Activated naive CD8-positive, alpha-beta T cell treated with anti-CD3 and anti-CD28 coated beads for 36 hours (primary cell): ENCODE data around the gene PNPLA8. TPM values are rescaled to one million over a fixed set of nuclear protein-coding genes. Genes with fewer than 3 reads are reported as not detected.
A peak's percentile ranks its signal among the peaks of the same experiment; 100 is the strongest.

Experiments used
- DNase-seq: peaks from one replicate; pipeline ENCODE4 v3.0.0; 2021
- H3K27ac Mint-ChIP-seq: one replicate; pipeline ENCODE4 v1.8.0; 2022; ENCODE audit warnings: mild to moderate bottlenecking, moderate library complexity, mixed read lengths
- H3K27me3 Mint-ChIP-seq: one replicate; pipeline ENCODE4 v1.8.0; 2022; ENCODE audit warnings: mild to moderate bottlenecking, mixed read lengths
- H3K36me3 Mint-ChIP-seq: one replicate; pipeline ENCODE4 v1.8.0; 2021; ENCODE audit warnings: mild to moderate bottlenecking, mixed read lengths
- H3K4me1 Mint-ChIP-seq: one replicate; pipeline ENCODE4 v1.8.0; 2021; ENCODE audit warnings: mixed read lengths
- H3K4me3 Mint-ChIP-seq: one replicate; pipeline ENCODE4 v1.8.0; 2022; ENCODE audit warnings: mild to moderate bottlenecking, moderate library complexity, mixed read lengths
- H3K9me3 Mint-ChIP-seq: one replicate; pipeline ENCODE4 v1.8.0; 2022; ENCODE audit warnings: mixed read lengths
- total RNA-seq, 2 experiments: library from RNA; stranded (reverse); gene quantifications; one replicate each; pipeline ENCODE4 v1.2.3, GENCODE V29; 2021

Gene PNPLA8
- total RNA-seq, 2 experiments from 2014 or later = 14.8 to 15.2 TPM

DNA sequence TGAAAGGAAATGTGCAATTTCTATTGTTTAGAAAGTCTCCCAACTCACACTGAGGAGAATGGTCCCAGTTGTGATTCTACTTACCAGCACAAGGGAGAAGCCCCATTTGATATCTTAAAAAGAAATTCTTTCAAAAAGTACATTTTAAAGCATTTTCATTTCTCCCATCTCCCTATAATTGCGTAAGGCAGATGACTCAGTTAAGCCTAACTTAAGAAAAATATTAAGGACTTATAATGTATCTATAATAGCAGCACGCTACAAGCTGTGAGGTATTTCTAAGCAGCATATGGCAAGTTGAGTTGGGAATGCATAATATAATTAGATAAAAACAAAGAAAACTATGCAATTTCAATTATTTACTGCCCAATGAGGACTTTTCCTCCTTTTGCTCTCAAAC lies 61.2 kb downstream of the PNPLA8 start:
- Mint-ChIP-seq H3K9me3 (no peaks in the 10 kb centered on the region), H3K36me3 (no peaks in the 10 kb centered on the region), H3K27me3 (no peaks in the 10 kb centered on the region), H3K27ac (no peak overlapping the region), H3K4me3 (no peak overlapping the region), H3K4me1 (peaks cover 65% of the 10 kb centered on the region)
- DNase-seq = no peak

DNA sequence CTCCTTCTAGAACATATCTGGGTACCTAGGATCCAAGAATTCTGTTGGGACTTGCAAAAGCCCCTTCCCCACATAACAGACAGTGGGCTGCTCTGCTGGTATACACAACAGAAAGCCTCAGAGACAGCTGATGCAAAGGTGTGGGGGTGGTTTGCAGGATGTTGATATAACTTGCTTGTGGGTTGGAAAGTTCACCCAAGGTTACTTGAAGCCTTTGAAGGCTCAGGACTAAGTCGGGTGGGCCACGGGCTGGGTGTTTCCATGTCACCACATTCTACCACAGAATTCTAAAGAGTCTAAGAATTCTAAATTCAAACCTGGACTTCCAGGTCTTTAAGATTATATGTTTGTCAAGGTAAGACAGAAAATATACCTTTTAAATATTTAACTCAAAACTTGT lies 62.3 kb downstream of the PNPLA8 start:
- Mint-ChIP-seq H3K27me3 (no peaks in the 10 kb centered on the region), H3K27ac (peak overlapping the region; percentile 72), H3K4me3 (no peak overlapping the region), H3K4me1 (peaks cover 62% of the 10 kb centered on the region), H3K36me3 (no peaks in the 10 kb centered on the region), H3K9me3 (no peaks in the 10 kb centered on the region)
- DNase-seq = peak; percentile 35

DNA sequence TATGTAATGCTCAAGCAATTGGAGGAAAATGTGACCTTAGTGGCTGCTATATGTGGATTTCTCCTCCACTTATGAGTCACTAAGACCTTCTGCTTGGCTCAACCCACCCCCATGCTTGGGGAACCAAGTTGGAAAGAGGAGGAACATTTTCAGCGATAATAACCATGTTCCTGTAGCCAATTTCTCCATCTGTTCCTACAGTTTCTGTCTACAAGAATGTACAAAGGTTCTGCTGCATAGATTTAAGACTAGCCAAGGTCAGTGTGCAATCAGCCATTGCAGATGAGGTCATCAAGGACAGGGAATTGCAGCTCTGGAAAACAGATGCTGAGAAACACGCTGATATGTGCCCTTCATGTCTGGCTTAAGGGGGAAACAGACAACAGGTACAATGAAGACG lies 64.1 kb downstream of the PNPLA8 start:
- Mint-ChIP-seq H3K36me3 (no peaks in the 10 kb centered on the region), H3K4me3 (no peak overlapping the region), H3K27me3 (peaks cover 12% of the 10 kb centered on the region), H3K4me1 (peaks cover 63% of the 10 kb centered on the region), H3K27ac (no peak overlapping the region), H3K9me3 (no peaks in the 10 kb centered on the region)
- DNase-seq = no peak

DNA sequence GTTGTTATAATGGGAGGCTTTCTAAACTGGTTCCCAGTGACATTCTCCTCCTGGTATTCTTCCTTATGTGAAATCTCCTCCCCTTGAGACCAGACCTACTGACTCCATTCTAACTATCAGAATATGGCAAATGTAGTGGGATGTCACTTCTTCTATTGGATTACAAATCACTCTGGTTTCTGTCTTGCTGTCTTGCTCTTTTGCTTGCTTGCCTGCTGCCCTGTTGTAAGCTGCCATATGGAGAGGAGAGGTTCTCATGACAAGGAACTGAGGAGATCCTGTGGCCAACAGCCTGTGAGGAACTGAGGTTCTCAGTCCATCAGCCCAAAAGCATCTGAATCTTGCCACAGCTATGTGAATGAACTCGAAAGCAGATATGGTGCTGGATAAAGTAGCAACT lies 65.0 kb downstream of the PNPLA8 start:
- peaks cover 14% of the 10 kb centered on the region for H3K27me3 Mint-ChIP-seq
- H3K27ac Mint-ChIP-seq = no peak overlapping the region
- no peak overlapping the region for H3K4me3 Mint-ChIP-seq
- no peaks in the 10 kb centered on the region for H3K36me3 Mint-ChIP-seq
- no peak for DNase-seq
- no peaks in the 10 kb centered on the region for H3K9me3 Mint-ChIP-seq
- H3K4me1 Mint-ChIP-seq = peaks cover 63% of the 10 kb centered on the region

DNA sequence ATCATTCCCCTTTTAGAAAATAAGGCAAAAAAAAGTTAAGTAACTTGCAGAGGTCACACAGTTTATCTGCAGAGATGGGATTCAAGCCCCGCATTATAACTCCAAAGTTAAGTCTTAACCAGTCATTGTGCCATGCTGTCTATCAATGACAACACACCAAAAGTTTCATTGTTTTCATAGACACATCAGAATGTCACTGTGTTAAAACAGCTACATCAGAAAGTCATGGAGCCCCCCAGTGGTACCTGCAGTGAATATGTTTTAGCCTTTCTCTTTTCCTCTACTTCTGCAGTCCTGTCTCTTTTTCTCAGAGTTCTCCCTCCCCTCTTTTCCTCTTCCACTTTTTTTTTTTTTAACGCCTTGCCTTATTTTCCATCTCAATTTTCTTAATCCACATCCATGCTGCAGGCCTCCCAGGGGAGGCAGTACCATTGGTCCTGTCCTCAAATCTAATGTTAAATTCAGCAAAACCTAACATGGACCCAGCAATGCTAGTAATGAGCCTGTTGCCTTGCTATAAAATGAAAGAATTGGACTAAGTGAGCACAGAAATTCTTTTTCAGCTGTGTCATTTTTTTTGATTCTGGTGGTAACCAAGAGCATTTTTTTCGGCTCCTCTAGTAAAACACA lies 65.9 kb downstream of the PNPLA8 start:
- DNase-seq = peak; percentile 23
- Mint-ChIP-seq H3K27me3 (peaks cover 14% of the 10 kb centered on the region), H3K27ac (no peak overlapping the region), H3K4me3 (no peak overlapping the region), H3K9me3 (no peaks in the 10 kb centered on the region), H3K4me1 (peaks cover 56% of the 10 kb centered on the region), H3K36me3 (no peaks in the 10 kb centered on the region)

DNA sequence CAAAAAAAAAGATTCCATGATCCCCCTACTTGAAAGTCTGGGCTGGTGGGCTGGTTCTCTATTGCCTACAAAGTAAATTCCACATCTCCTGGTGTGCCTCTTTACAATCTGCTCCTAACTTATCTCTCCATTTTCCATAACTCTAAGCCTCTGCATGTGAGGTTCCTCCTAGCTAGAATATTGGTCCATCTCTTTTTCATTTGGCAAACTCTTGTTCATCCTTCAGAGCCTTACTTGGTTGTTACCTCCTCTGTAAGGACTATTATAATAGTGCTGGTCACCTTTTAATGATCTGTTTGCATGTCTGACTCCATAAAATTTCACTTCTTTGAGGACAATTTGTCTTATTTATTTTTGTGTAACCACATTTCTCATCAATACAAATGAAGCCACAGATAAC lies 68.1 kb downstream of the PNPLA8 start:
- H3K4me1 Mint-ChIP-seq = peaks cover 44% of the 10 kb centered on the region
- no peaks in the 10 kb centered on the region for H3K36me3 Mint-ChIP-seq
- no peak overlapping the region for H3K4me3 Mint-ChIP-seq
- H3K27me3 Mint-ChIP-seq = peaks cover 14% of the 10 kb centered on the region
- no peak for DNase-seq
- H3K27ac Mint-ChIP-seq = no peak overlapping the region
- no peaks in the 10 kb centered on the region for H3K9me3 Mint-ChIP-seq

DNA sequence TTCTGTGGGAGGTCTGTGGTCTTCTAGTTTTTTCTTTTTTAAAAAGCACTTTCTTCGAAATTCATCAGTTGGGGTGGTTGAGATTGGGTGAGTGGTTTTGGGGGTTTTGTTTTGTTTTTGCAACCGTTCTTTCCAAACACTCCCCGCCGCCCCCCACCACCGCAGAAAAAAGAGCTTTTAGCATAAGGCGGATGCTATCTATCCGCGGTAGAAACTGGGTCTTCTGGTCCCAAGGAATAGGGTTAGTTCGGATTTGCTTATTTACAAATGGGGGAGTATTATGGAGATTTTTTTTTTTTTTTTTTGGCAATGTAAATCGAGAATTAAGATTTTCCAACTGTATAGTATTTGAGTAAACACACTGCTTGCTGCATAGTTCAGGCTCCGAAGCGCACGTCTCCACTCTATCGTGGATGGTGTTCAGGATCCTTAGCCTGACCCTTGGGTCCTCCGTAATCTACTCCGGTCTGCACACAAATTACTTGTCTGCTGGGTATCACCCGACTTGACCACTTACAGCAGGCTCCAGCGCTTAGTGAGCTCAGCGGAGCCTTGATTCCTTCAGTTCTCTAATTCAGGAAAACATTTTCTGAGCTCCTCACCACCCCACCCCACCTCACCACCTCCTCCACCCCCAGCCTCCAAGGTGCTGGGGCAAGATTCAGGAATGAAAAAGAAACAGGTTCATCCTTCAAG lies 68.9 kb downstream of the PNPLA8 start:
- peak overlapping the region; percentile 75 for H3K4me3 Mint-ChIP-seq
- H3K4me1 Mint-ChIP-seq = peaks cover 46% of the 10 kb centered on the region
- H3K27ac Mint-ChIP-seq = peak overlapping the region; percentile 62
- no peak for DNase-seq
- no peaks in the 10 kb centered on the region for H3K9me3 Mint-ChIP-seq
- no peaks in the 10 kb centered on the region for H3K36me3 Mint-ChIP-seq
- H3K27me3 Mint-ChIP-seq = peaks cover 14% of the 10 kb centered on the region

DNA sequence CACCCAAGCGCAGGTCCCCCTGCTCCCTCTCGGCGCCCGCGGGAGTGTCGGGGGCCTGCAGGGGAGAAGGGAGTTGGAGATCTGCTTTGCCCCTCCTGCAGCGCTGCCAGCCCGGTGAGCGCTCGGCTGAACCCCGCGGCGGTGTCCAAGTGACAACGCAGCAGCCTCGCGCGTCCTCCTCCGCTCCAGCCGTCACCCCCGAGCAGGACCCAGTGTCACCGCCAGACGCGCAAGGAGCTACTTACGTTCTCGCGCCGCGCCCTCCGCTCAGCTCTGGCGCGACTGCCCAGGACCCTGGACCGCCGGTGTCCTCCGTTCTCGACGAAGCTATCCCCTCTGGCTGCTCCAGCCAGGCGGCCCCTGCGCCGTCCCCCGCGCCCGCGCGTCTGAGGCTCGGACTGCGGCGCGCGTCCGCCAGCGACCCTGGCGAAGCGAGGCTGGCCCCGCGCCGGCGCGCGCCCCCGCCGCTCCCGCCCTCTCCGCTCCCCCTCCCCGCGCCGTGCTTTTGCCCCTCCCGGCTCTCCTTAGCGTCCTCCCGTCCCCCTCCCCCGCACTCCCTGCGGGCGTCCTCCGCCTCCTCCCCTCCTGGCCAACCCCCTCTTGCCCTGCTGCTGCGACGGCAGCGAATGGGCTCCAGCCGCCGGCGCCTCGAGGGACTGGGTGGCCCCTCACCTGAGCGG lies 69.8 kb downstream of the PNPLA8 start, which contains the start of gene NRCAM:
TSS of gene NRCAM (minus strand) at position 439 of the 680 bp plus-strand sequence. CDS start 216,372 bp downstream, outside the sequence.
- Mint-ChIP-seq H3K4me1 (peaks cover 46% of the 10 kb centered on the region), H3K27ac (peak within 1 kb of the TSS; percentile 62), H3K4me3 (peak within 1 kb of the TSS; percentile 89), H3K27me3 (peaks cover 14% of the 10 kb centered on the region), H3K9me3 (no peaks in the 10 kb centered on the region), H3K36me3 (no peaks in the 10 kb centered on the region)
- peak; percentile 76 for DNase-seq

DNA sequence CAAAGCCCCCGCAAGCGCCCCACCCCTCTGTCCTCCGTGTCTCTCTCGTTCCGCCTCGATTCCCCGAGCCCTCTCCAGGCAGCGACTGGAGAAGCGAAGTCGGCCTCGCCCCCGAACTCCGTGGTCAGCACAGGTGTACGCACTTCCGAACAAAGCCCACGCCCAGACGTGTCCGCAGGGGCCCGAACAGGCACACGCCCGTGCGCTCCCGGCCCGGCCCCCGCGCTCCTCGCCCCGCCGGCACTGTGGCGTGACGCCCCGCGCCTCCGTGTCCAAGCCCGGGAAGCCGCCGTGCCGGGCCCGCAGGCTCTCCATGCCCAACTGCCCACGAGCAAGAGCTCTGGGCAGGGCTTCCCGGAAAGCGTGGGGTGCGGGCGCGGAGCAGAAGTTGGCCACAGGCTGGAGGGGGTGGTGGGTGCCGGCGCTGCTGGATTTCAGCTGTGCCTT lies 70.4 kb downstream of the PNPLA8 start:
- Mint-ChIP-seq H3K27me3 (peaks cover 14% of the 10 kb centered on the region), H3K27ac (no peak overlapping the region), H3K4me3 (peak overlapping the region; percentile 89), H3K36me3 (no peaks in the 10 kb centered on the region), H3K9me3 (no peaks in the 10 kb centered on the region), H3K4me1 (peaks cover 46% of the 10 kb centered on the region)
- peak; percentile 44 for DNase-seq

DNA sequence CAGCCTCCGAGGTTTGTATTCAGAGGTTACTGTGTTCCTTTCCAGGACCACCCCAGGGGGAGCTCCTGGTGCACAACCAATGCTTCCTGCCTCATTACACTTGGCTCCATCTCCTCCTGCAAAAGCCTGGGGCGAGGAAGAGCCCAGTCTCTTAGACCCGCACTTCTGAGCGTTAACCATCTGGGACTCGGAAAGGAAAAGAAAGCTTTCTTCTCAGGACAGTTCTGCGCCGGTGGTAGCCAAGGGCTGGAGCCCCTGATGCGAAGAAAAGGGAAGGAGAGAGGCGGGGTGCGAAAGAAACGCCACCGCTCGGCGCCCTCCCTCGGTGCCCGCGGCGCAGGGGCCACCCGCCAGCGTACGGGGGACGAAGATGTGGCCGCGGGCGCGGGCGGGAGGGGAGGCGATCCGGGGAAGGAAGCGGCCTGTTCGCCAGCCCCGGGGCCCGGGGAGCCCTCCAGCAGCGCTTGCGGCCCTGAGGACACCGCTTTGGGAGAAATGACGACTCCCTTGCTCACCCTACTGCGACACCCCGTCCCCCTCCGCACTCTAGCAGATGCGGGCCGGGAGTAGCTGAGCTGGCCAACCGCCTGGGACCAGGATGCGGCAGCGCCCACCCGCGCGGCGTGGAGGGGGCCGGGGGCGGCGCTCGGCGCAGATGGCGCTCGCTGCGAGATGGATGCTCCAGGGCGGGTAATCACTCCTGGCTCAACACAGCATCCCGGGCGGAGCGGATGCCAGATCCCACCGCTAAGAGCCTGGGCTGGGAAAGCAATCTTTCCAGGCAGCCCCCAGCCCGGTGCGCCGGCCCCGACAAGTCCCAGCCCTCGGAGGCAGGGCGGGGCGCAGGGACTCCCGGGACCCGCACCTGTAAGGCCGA lies 71.0 kb downstream of the PNPLA8 start:
- Mint-ChIP-seq H3K36me3 (no peaks in the 10 kb centered on the region), H3K27ac (peak overlapping the region; percentile 43), H3K4me3 (peak overlapping the region; percentile 89), H3K27me3 (peaks cover 14% of the 10 kb centered on the region), H3K4me1 (peaks cover 43% of the 10 kb centered on the region), H3K9me3 (no peaks in the 10 kb centered on the region)
- peak; percentile 48 for DNase-seq

DNA sequence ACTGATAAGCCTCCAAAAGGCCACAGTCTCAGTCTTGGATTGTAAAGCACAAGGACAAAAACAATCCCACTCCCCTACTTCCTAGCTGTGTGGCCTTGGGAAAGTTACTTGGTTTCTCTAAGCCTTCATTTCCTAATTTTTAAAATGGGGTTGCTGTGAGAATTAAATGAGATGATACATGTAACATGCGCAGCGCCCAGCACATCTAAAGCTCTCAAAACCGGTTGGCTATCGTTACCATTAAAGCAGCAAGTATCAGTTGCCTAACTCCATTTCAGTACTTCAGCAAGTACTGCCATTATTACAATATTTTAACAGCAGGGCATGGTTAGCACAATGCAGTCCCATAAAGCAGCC lies 71.6 kb downstream of the PNPLA8 start:
- DNase-seq = no peak
- H3K4me3 Mint-ChIP-seq = peak overlapping the region; percentile 89
- no peak overlapping the region for H3K27ac Mint-ChIP-seq

DNA sequence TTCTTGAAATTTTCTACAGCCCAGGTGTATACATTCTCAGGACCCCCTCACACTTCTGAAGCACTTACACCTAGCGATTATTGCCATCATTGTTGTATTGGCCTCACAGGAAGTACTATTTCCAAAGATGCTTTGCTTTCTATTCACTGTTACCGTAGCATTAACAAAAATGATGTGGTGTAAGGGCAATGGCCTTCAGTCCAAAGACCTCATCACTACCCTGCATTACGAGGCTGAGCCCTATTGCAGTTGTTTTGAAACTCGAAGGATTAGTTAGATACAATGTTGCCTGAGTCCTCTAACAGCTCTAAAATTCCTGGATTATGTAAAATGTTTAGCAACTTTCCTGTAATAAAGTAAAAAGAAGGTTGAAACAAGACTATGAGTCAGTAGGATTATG lies 72.6 kb downstream of the PNPLA8 start:
- Mint-ChIP-seq H3K4me3 (no peak overlapping the region), H3K9me3 (no peaks in the 10 kb centered on the region), H3K36me3 (no peaks in the 10 kb centered on the region), H3K27ac (no peak overlapping the region), H3K4me1 (peaks cover 50% of the 10 kb centered on the region), H3K27me3 (peaks cover 14% of the 10 kb centered on the region)
- DNase-seq = no peak

More for the DNA sequence above, 71.6 kb downstream of the PNPLA8 start:
- H3K4me1 Mint-ChIP-seq = peaks cover 41% of the 10 kb centered on the region
- peaks cover 14% of the 10 kb centered on the region for H3K27me3 Mint-ChIP-seq
- no peaks in the 10 kb centered on the region for H3K36me3 Mint-ChIP-seq
- no peaks in the 10 kb centered on the region for H3K9me3 Mint-ChIP-seq

DNA sequence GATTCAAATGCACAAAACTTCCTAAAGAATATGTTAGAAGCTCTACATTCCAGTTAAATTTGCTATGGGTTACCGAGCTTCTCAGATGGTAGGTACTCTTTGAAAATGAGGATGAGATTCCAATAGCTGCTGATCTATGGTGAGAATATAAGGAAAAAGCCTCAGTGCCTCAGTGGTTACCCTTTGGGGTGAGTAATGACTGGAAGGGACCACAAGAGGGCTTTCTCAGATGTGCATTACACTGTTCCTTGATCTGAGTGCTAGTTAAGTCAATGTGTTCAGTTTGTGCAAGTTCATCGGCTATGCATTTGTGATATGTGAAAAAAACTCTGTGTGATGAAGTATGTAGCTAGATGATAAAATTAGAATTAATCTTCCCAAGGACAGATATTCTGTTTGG lies 73.2 kb downstream of the PNPLA8 start:
- Mint-ChIP-seq H3K36me3 (no peaks in the 10 kb centered on the region), H3K27ac (no peak overlapping the region), H3K27me3 (peaks cover 11% of the 10 kb centered on the region), H3K4me3 (no peak overlapping the region), H3K4me1 (peaks cover 52% of the 10 kb centered on the region), H3K9me3 (no peaks in the 10 kb centered on the region)
- DNase-seq = no peak

DNA sequence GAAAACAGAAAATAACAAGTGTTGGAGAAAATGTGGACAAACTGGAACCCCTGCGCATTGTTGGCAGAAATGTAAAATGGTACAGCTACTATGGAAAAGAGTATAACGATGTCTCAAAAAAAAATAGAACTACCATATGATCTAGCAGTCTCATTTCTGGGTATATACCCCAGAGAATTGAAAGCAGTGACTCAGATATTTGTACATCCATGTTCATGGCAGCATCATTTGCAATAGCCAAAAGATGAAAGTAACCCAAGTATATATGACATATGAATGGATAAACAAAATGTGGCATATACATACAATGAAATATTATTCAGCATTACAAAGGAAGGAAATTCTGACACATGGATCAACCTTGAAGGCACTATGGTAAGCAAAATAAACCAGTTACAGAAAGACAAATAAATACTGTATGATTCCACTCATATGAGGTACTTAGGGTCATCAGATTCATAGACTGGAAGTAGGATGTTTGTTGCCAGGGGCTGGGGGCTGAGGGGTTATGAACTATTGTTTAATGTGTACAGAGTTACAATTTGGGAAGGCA lies 74.6 kb downstream of the PNPLA8 start:
- Mint-ChIP-seq H3K27ac (no peak overlapping the region), H3K27me3 (no peaks in the 10 kb centered on the region)

More for the DNA sequence above, 74.6 kb downstream of the PNPLA8 start:
- no peaks in the 10 kb centered on the region for H3K36me3 Mint-ChIP-seq
- DNase-seq = no peak
- no peak overlapping the region for H3K4me3 Mint-ChIP-seq
- no peaks in the 10 kb centered on the region for H3K9me3 Mint-ChIP-seq
- peaks cover 45% of the 10 kb centered on the region for H3K4me1 Mint-ChIP-seq
